AG10803 (cell line): Measurements from ENCODE around the gene ERBB2.
A peak's percentile ranks its signal among the peaks of the same experiment; 100 is the strongest.

ENCODE experiments used
- DNase-seq: peaks from one replicate; pipeline ENCODE4 v3.0.0; 2010; ENCODE audit warnings: low read depth
- H3K4me3 ChIP-seq: 2 replicates; pipeline ENCODE4 v1.5.1; 2011; ENCODE audit warnings: mild to moderate bottlenecking, low read length, control low read depth
- TF ChIP-seq, protein P1 (sequence below): conservative IDR thresholded peaks from 2 replicates; pipeline ENCODE4 v1.5.1; 2011; ENCODE audit warnings: mild to moderate bottlenecking, low read length, control low read depth, inconsistent platforms

Gene ERBB2

GRCh38 chr17:39751637-39752036, 51.8 kb downstream of the ERBB2 start:
- TF ChIP-seq, protein P1, sequence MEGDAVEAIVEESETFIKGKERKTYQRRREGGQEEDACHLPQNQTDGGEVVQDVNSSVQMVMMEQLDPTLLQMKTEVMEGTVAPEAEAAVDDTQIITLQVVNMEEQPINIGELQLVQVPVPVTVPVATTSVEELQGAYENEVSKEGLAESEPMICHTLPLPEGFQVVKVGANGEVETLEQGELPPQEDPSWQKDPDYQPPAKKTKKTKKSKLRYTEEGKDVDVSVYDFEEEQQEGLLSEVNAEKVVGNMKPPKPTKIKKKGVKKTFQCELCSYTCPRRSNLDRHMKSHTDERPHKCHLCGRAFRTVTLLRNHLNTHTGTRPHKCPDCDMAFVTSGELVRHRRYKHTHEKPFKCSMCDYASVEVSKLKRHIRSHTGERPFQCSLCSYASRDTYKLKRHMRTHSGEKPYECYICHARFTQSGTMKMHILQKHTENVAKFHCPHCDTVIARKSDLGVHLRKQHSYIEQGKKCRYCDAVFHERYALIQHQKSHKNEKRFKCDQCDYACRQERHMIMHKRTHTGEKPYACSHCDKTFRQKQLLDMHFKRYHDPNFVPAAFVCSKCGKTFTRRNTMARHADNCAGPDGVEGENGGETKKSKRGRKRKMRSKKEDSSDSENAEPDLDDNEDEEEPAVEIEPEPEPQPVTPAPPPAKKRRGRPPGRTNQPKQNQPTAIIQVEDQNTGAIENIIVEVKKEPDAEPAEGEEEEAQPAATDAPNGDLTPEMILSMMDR, result no peak
- DNase-seq, result no peak

GRCh38 chr17:39752241-39752881, 52.5 kb downstream of the ERBB2 start:
- no peak overlapping the region for H3K4me3 ChIP-seq
- DNase-seq, result no peak
- TF ChIP-seq, protein P1, result no peak

More at GRCh38 chr17:39751637-39752036, 51.8 kb downstream of the ERBB2 start:
- H3K4me3 ChIP-seq, result no peak overlapping the region

DNA sequence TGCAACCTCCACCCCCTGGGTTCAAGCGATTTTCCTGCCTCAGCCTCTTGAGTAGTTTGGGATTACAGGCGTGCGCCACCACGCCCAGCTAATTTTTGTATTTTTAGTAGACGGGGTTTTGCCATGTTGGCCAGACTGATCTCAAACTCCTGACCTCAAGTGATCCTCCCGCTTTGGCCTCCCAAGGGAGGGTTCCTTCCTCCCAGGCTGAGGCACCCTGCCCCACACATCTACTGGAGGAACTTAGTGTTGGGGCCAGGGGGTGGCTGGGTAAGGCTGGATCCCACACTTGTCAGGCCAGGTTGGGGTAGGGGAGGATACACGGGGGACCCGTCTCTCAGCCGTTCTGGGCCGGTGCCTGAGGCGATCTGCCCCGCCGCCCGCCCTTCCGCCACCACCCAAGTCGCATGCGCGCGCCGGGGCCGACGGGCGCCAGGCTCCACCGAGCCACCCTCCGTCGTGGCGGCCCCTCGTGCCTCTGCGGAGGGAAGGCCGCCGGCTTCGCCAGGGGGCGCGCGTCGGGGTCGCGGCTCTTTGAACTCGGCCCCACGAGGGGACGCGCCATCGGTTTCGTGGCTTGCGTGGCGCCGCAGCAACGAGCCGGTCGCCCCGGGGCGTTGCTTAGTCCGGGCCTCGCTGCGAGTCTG, 53.8 kb downstream of the ERBB2 start:
- TF ChIP-seq, protein P1, result no peak
- no peak for DNase-seq
- H3K4me3 ChIP-seq, result peak overlapping the region; percentile 75

GRCh38 chr17:39754161-39754957, 54.5 kb downstream of the ERBB2 start:
- peak; percentile 90 for DNase-seq
- H3K4me3 ChIP-seq, result peak overlapping the region; percentile 75
- TF ChIP-seq, protein P1, result peak; percentile 54

DNA sequence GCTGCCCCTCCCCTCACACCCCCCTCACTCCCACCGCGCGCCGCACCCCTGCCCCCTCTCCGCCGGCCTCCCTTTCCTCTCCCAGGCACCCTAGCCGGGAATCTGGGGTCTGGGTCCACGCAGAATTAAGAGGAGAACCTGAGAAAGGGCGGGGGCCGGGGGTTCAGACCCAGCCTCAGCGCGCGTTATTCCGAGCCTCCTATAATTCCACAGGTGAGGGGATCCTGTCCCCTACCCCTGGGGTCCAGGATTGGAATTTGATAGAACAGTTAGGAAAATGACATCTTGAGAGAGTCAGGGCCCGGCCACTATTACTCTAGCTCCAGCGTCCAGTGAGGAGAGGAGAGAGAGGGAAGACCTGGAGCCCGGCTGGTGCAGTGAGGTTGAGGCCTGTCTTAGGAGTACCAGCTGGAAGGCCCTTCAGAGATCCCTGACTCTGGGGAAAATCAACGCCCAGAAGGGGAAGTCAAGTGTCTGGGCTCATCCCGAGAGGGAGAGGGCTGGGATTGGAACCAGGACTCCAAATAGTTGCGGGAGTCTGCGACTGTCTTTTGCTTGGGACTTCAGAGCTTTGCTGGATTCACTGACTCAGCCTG, 55.2 kb downstream of the ERBB2 start:
- peak overlapping the region; percentile 75 for H3K4me3 ChIP-seq
- DNase-seq, result no peak
- TF ChIP-seq, protein P1, result no peak

GRCh38 chr17:39755554-39756379, 55.9 kb downstream of the ERBB2 start:
- H3K4me3 ChIP-seq, result no peak overlapping the region
- TF ChIP-seq, protein P1, result no peak
- peak; percentile 34 for DNase-seq
